HG03064 (cell line): ENCODE results near the gene HTT.

Source experiments
- ATAC-seq: cut with Tn5 transposase; IDR thresholded peaks from one replicate; pipeline ENCODE4 v1.9.1; 2021; ENCODE audit warnings: low read depth; ENCODE audit not compliant: unreplicated experiment

The HTT gene

DNA sequence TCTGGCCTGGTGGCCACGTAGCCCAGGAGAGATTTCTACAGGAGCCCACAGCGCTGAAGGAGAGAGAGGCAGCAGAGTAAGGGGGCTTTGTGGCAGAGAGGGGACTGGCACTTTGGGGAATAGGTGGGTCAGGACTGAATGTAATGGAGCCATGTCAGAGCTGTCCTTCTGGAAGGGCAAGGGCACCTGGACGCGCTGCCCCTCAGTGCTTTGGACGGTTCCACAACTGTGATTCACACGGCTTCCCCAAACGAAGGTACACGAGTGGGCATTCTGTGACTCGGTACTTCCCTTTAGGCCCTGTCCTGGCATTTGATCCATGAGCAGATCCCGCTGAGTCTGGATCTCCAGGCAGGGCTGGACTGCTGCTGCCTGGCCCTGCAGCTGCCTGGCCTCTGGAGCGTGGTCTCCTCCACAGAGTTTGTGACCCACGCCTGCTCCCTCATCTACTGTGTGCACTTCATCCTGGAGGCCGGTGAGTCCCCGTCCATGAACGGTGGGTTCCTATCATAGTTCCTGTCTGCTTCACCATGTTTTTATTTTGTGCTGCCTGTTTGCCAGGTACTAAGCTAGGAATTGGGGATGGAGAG lies 139.3 kb downstream of the HTT start:
- ATAC-seq: no peak

DNA sequence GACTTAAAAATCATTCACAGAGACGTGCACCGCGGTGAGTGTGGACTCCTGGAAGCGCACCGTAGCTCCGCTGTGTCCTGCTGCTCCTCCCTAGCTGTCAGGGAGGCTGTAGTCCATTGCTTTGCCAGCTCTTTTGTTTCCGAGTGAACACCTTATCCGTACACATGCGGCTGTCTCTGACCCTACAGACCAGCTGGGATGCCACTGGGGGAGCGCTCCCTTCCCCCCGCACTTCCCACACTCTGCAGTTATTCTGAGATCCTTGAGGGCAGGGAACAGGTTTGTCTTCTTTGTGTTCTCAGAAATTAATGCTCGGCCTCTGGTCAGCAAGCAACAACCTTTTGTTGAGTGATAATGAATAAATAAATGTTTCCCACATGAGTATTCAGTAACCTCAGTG lies 140.8 kb downstream of the HTT start:
- ATAC-seq: no peak

DNA sequence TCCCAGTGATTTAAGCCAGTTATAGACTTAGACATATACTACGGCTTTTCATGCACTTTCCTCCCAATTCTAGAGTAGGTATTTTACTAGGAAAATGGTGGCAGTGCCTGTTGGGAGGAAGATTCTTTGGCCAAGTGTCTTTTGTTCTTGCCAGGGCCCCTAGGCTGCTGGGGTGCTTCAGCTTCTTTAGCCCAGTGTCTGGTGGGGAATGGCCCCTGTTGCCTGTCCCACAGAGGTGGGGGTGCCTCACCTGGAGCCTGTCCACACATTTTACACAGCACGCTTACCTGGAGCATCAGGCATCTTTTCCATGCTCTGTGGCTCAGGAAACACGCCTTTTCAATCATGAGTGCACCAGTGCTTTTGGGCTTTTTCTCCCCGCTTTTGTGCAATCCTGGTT lies 141.3 kb downstream of the HTT start:
- no peak for ATAC-seq

DNA sequence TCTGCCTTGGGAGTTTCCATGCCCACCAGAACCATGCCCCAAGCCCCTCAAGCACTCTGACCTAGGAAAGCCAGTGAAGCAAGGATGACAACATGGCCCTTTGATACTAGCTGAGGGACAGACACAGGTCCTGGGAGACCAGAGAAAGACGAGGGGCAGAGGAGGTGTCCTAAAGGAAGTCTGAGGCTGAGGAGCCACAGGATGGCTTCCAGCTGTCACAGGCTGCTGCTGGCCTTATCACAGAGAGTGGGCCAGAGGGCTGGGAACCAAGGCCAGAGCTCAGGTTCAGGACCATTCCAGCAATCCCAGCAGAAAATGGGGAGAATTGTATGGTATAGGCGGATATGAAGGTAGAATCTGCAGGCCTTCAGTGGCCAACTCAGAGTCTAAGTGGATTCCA lies 142.8 kb downstream of the HTT start:
- no peak for ATAC-seq

DNA sequence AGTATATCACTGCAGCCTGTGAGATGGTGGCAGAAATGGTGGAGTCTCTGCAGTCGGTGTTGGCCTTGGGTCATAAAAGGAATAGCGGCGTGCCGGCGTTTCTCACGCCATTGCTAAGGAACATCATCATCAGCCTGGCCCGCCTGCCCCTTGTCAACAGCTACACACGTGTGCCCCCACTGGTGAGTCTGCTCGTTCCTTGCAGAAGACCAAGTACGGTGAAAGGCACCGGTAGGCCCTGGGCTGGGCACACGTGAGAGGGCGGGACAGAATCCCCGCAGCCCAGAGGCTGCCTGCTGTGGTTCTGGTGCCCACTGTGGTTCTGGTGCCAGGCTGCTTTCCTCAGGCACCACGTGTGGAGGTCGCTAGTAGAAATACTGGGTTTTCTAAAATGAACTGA lies 143.3 kb downstream of the HTT start:
- ATAC-seq: no peak

GRCh38 chr4:3218824-3219760 lies 144.6 kb downstream of the HTT start:
- no peak for ATAC-seq

GRCh38 chr4:3219761-3220475 lies 145.4 kb downstream of the HTT start:
- ATAC-seq: no peak

DNA sequence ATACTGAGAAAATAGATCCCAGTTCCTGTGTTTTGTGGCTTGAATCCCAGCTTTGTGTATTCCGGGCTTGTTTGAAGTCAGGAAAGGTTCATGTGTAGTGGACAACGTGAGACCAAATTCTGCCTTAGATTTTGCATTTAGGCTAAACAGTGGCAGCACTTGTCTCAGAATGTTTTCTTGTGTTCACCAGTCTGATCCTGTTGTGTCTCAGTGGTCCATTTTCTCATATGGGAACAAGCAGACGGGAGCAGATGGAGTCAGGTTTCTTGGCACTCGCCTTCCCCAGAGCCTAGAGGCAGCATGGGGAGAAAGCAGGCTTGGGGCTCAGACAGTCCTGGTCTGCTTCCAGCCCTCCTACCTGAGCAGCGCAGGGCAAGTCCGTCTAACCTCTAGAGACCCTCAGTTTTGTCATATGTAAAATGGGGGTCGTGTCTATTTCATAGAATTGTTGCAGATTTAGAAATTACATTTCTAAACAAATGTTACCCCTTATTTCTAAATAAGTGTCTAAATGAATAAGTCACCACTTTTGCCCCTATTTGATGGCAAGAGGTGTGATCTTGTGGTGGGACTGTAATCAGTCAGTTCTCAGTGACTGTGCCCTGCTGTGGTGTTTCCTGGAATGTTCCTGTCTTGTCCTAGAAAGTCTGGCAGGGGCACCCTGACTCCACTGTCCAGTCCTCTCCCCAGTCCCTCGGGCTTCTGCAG lies 146.1 kb downstream of the HTT start:
- no peak for ATAC-seq

DNA sequence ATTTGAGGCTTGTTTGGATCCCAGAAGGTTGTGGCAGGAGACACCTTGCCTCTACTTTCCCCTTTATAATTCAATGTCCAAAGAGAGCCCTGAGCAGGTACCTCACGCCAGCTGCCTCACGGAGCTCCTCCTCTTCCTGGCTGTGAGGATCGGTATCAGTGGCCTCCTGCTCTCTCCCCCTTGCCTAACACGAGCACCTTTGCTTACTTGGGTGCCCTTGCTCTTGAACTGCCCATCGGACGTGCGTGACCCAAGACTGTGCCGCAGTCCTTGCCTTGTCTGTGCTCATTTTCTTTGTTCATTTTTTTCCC lies 146.7 kb downstream of the HTT start:
- ATAC-seq: no peak

GRCh38 chr4:3221996-3222395 lies 147.5 kb downstream of the HTT start:
- no peak for ATAC-seq

- ATAC-seq: no peak
Observed at GRCh38 chr4:3223346-3223745, 148.9 kb downstream of the HTT start.

DNA sequence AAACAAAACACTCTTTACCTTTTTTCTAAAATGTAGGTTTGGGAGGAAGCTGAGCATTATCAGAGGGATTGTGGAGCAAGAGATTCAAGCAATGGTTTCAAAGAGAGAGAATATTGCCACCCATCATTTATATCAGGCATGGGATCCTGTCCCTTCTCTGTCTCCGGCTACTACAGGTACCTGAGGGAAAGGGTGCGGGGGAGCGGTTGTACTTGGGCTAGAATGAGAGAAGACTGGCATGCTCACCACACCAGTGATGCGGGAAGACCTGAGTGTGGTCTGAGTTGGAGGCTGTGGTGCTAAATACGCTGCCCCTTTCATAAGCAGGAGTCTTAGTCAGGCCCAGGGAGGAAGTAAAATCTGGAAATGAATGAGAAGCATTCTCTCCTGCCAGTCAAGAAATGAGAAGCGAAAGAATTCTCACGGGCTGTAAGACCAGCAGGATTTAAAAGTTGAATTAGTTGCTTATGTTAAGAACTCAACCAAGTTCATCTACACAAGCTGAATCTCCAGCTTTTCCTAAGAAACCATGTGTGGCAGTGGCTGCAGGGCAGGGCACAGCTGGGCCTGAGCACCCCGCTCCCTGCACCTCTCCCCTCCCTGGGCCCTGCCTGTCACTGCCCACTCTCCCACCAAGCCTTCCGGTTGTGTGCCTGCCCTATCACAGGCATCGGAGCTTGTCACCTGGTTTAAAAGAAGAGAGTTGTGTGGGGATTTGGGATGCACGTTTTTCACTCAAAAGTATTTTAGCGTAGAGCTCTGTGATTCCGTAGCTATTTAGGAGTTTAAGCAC lies 149.7 kb downstream of the HTT start:
- no peak for ATAC-seq

GRCh38 chr4:3225071-3225850 lies 150.8 kb downstream of the HTT start:
- no peak for ATAC-seq

- no peak for ATAC-seq
Observed at GRCh38 chr4:3225936-3226335, 151.5 kb downstream of the HTT start.

DNA sequence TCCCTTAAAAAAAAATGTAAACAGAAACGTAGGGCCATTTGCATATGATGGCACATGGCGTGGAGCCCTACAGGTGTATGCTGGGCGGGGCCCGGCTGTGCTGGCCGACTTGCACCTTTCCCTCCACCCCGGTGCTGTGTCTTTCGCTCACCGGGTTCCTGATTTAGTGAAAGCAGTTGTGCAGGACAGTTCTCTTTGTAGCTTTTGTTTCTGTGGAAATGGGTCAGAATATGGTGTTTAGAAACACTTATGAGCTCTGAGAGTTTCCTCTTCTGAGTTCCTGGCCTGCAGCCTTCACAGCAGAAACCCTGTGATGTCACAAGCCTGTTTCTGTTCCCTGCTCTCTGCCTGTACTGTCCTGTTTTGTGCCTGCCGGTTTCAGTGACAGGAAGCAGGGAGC lies 152.0 kb downstream of the HTT start:
- no peak for ATAC-seq

- no peak for ATAC-seq
Observed at GRCh38 chr4:3226944-3227343, 152.5 kb downstream of the HTT start.

DNA sequence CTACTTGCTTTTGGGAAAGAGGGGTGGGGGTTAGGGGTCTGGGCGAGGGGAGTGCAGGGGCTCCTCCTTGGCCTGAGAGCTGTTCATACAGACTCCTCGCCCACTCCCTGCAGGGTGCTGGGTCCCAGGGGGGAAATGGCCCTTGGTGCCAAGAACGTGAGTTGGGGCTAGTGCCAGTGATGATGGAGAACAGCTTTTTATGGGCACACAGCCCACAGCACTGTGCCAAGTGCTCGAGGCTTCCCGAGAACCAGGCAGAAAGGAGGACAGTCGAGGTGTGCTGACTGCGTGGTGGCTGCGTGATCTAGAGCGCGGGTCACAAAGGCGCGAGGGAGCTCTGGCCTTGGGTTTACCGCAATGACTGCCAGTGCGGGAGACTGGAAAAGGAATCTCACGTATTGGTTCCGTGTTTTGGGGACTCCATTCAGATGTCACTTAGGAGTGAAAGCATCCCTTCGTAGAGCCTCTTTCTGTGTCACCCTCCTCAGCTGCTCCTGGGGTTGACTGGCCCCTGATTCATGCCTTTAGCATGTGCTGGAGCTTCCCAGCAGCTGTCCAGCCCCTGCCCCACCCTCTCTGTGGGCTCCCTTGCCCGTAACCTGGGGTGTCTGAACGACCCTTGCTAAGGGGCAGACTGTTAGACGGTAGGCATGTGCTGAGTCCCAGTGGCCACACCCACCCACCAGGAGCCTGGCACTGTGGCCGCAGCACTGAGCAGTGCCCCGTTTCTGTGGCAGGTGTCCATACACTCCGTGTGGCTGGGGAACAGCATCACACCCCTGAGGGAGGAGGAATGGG lies 153.6 kb downstream of the HTT start:
- ATAC-seq: no peak

DNA sequence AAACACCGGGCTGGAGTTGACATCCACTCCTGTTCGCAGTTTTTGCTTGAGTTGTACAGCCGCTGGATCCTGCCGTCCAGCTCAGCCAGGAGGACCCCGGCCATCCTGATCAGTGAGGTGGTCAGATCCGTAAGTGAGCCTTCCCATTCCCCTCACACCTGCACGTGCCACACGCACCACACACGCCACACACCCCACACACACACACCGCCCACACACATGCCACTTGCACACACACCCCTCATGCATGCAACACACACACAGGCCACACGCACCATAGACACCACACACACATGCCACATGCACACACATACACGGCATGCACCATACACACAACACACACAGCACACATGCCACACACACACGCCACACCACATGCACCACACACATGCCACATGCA lies 154.4 kb downstream of the HTT start:
- no peak for ATAC-seq

- ATAC-seq: no peak
Observed at GRCh38 chr4:3229328-3229727, 154.8 kb downstream of the HTT start.
